ENCODE data around the gene RAB38. TPM values are rescaled to one million over a fixed set of nuclear protein-coding genes. Genes with fewer than 3 reads are reported as not detected.

RAB38 gene
- total RNA-seq, 2 experiments from 2014 or later, result 2.9 to 3.1 TPM

DNA sequence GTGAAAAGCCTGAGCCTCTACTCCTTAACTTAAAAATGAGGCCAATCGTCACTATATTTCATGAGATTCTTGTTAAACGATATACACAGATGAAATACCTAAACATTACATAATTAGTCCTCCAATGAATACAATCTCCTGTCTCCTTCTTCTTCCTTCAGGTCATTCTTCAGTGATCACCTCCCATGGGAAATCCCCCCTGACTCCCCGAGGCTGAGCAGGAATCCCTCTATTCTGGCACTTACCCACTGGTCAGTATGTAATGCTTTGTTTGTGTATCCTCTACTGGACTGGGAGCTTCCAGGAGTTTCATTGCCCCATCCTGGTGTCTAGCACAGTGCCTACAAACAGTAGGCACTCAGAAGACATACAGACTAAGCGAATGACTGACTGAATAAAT, 52.3 kb downstream of the RAB38 start:
- POLR2A ChIA-PET, result no interaction called here

DNA sequence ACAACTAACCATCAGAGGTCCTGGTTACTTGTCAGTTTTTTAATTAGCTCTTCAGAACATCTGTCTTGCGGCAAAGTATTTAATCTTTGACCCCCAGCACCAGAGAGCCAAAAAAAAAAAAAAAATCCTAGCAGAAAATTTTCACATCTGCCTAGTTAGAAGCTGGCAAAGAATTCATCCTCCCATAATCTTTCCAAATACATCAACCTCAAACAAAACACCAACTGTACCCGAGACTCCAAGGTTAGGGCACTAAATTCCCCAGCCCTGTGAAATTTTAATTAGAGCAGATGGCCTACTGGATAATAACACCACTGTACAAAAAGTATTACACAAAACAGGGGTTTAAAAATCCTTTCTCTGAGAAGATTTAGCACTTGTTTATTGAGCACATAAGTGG, 55.7 kb downstream of the RAB38 start:
- H3K27ac Mint-ChIP-seq, result no peak overlapping the region
- H3K36me3 Mint-ChIP-seq (ENCODE audit: low read depth), result no peaks in the 10 kb centered on the region
- ChIA-PET POLR2A (no interaction called here), CTCF (no interaction called here)
- intact Hi-C loops (cut with DNase I, micrococcal nuclease), result no loop called here
- no peaks in the 10 kb centered on the region for H3K27me3 Mint-ChIP-seq
- no peak for ATAC-seq
- no peak overlapping the region for H3K4me3 Mint-ChIP-seq
- H3K9me3 Mint-ChIP-seq (ENCODE audit: low read depth), result no peaks in the 10 kb centered on the region
- no peak for DNase-seq
- H3K4me1 Mint-ChIP-seq, result no peaks in the 10 kb centered on the region

More for the DNA sequence above, 52.3 kb downstream of the RAB38 start:
- DNase-seq (no peak), ATAC-seq (no peak)
- Mint-ChIP-seq H3K9me3 (ENCODE audit: low read depth) (no peaks in the 10 kb centered on the region), H3K4me1 (no peaks in the 10 kb centered on the region), H3K36me3 (ENCODE audit: low read depth) (no peaks in the 10 kb centered on the region), H3K4me3 (no peak overlapping the region), H3K27ac (no peak overlapping the region), H3K27me3 (peaks cover 4% of the 10 kb centered on the region)
- CTCF ChIA-PET, result no interaction called here
- intact Hi-C loops (cut with DNase I, micrococcal nuclease), result no loop called here

DNA sequence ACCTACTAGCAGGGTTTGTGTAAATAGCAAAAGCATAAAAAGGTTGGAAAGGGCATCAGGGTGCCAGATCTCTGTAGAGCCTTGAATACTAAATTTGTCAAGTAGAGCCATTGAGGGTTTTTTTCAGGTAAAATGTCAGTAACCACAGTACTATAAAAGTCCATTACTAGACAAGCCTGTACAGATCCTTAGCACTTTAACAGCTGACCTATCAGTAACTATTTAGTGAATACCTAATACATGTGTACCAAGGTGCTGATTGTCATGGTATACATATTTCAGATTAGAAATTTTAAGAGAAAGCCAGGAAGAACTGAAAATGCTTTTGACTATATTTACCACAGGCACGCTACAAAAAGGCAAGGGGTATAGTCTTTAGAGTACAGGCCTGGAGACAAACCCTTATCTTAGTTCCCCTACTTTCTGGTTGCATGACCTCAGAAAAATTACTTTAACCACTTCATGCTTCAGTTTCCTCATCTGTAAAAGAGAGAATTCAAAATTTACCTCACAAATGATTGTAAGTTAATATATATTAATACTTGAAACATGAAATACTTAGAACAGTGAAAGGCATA, 57.9 kb downstream of the RAB38 start:
- Mint-ChIP-seq H3K27me3 (no peaks in the 10 kb centered on the region), H3K36me3 (ENCODE audit: low read depth) (no peaks in the 10 kb centered on the region), H3K9me3 (ENCODE audit: low read depth) (no peaks in the 10 kb centered on the region), H3K27ac (no peak overlapping the region), H3K4me1 (no peaks in the 10 kb centered on the region), H3K4me3 (no peak overlapping the region)
- no peak for ATAC-seq
- CTCF ChIA-PET, result no interaction called here
- intact Hi-C loops (cut with DNase I, micrococcal nuclease), result no loop called here
- POLR2A ChIA-PET, result no interaction called here
- DNase-seq, result no peak

DNA sequence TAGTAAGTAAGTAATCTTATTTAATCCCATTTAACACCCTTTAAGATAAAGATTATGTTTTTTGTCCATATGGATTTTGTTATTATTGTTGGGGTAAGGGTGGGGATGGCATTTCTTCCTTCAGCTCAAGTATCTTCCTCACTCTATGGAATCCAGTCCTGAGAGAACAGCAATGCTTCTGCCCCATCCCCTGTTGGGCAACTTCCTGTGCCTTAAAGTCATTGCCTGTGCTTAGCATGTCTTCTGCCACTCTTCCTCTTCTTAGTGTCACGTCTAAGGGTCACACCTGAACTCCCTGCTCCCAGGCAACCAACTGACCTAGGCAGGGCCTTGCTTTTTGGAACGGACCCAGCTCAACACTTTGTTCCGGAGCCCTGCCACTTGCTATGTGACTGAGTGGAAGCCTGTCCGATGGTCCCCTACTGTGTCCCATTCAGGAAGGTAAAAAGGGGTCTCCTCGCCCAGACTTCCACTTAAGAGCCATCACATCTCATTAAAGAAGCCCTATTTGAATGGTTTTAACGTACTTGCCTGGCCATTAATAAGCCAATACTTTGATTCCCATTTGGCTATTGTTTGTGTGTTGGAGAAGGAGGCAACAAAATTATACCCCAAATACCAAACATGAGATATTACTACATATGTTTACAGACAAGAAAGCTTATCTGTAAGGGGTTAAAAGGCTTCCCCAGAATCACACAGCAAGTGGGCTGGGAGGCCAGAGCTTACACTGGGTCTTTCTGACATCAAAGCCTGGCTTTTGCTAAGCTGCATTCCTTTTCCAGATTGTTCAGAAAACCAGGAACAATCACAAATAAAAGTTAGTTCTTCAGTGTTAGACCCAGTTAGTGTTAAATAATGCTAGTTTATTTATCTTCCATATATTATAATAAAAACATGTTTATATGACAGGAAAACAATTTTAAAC, 59.2 kb downstream of the RAB38 start:
- H3K9me3 Mint-ChIP-seq (ENCODE audit: low read depth), result no peaks in the 10 kb centered on the region
- no peaks in the 10 kb centered on the region for H3K4me1 Mint-ChIP-seq
- intact Hi-C loops (cut with DNase I, micrococcal nuclease), result no loop called here
- no peak overlapping the region for H3K27ac Mint-ChIP-seq
- H3K27me3 Mint-ChIP-seq, result no peaks in the 10 kb centered on the region
- H3K4me3 Mint-ChIP-seq, result no peak overlapping the region
- no peak for ATAC-seq
- ChIA-PET CTCF (interaction anchor here (0.6 kb wide), 1 partner anchor 13 kb away, joined by 3 read pairs; no protein-coding TSS in a partner anchor), POLR2A (no interaction called here)
- DNase-seq, result no peak
- H3K36me3 Mint-ChIP-seq (ENCODE audit: low read depth), result no peaks in the 10 kb centered on the region

DNA sequence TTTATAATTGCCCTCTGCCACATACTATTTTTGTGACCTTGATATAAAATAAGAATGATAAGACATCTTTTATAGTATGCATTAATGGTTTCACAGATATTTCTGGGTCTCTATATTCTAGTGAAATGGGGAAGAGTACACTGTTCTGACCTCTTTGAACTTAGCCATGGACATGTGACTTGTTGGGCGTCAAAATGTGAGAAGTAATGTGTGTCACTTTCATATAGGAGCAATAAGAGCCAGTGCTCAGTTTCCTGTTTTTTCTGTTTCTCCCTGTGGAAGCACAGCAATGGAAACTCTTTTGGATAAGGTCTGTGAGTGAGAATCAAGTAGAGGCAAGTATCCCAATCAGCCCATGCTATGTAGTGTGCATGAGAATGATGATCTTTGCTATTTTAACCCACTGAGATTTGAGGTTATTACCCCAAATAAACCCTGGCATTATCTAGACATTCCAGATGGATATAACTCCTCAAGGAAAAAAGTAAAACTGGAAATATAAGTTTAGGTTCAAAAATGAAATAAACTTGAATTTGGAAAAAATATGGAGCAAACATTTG, 60.7 kb downstream of the RAB38 start:
- POLR2A ChIA-PET, result no interaction called here
- H3K9me3 Mint-ChIP-seq (ENCODE audit: low read depth), result no peaks in the 10 kb centered on the region
- no peak for ATAC-seq
- CTCF ChIA-PET, result interaction anchor here (1.3 kb wide), 1 partner anchor 367 kb away, joined by 3 read pairs; no protein-coding TSS in a partner anchor
- no peak overlapping the region for H3K4me3 Mint-ChIP-seq
- no peak overlapping the region for H3K27ac Mint-ChIP-seq
- H3K36me3 Mint-ChIP-seq (ENCODE audit: low read depth), result no peaks in the 10 kb centered on the region
- H3K27me3 Mint-ChIP-seq, result no peaks in the 10 kb centered on the region
- intact Hi-C loops (cut with DNase I, micrococcal nuclease), result no loop called here
- no peak for DNase-seq
- no peaks in the 10 kb centered on the region for H3K4me1 Mint-ChIP-seq

DNA sequence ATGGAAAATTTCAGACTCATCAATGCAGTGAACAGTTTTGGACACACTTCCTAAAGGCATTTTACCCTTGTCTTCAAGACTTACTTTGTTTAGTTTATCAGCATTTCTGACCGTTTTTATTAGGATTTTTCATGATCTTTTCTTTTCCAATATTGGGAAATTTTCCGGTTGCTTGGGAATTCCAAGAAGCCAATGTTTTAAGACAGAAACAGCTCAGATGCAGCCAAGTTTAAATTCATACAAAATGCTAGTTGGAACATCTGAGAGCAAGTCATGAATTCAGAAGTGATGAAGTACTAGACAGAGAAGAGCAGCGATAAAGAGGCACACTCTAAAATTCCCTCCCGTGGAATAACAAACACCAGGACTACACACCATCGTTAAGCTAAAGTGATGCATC, 68.6 kb downstream of the RAB38 start:
- Mint-ChIP-seq H3K4me3 (no peak overlapping the region), H3K27me3 (no peaks in the 10 kb centered on the region), H3K9me3 (ENCODE audit: low read depth) (no peaks in the 10 kb centered on the region), H3K27ac (no peak overlapping the region), H3K36me3 (ENCODE audit: low read depth) (no peaks in the 10 kb centered on the region), H3K4me1 (no peaks in the 10 kb centered on the region)
- CTCF ChIA-PET, result interaction anchor here (1.1 kb wide), 1 partner anchor 91 kb away, joined by 3 read pairs; no protein-coding TSS in a partner anchor
- POLR2A ChIA-PET, result no interaction called here
- intact Hi-C loops (cut with DNase I, micrococcal nuclease), result no loop called here
- DNase-seq, result no peak
- ATAC-seq, result no peak

DNA sequence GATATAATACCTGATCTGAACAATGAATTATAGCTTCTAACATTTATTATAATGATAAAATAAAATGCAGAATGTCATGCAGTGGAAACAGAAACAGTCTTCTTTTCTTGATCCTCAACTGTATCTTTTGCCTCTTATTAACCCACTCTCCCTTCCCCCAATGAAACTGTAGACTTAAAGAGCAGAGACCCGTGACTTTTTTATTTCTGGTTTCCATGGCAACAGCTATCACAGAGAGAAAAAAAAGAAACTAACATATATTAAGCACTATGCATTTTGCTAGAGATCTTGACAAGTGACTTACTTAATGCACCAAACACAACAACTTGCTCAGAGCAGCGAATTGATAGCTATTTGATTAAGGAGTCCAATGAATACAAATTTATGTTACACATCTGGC, 69.3 kb downstream of the RAB38 start:
- Mint-ChIP-seq H3K4me3 (no peak overlapping the region), H3K9me3 (ENCODE audit: low read depth) (no peaks in the 10 kb centered on the region), H3K4me1 (no peaks in the 10 kb centered on the region), H3K36me3 (ENCODE audit: low read depth) (no peaks in the 10 kb centered on the region), H3K27ac (no peak overlapping the region), H3K27me3 (peaks cover under 1% of the 10 kb centered on the region)
- ChIA-PET CTCF (interaction anchor here (0.7 to 1.1 kb wide), 2 partner anchors 90 to 249 kb away, joined by 3 read pairs; no protein-coding TSS in a partner anchor), POLR2A (no interaction called here)
- DNase-seq (no peak), ATAC-seq (no peak)
- intact Hi-C loops (cut with DNase I, micrococcal nuclease), result no loop called here

DNA sequence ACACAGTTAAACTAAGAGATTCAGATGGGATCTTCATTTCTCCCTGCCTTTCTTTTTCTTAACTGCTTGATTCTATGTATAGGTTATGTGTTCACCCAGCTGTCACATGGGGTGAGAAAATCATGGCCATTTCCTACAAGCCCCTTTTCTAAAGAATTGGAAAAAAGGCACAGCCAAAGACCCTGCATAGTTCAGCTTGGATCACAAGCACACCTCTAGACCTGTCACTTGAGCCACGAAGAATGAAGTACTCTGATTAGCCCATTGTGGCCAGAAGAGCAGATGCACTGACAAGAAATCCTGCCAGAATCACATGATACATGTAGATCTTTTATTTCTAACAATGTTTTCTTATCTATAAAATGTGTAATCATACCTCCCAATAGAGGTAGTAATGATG, 69.7 kb downstream of the RAB38 start:
- Mint-ChIP-seq H3K9me3 (ENCODE audit: low read depth) (no peaks in the 10 kb centered on the region), H3K4me1 (no peaks in the 10 kb centered on the region), H3K27ac (no peak overlapping the region), H3K27me3 (peaks cover 2% of the 10 kb centered on the region), H3K36me3 (ENCODE audit: low read depth) (no peaks in the 10 kb centered on the region), H3K4me3 (no peak overlapping the region)
- POLR2A ChIA-PET, result no interaction called here
- DNase-seq, result no peak
- intact Hi-C loops (cut with DNase I, micrococcal nuclease), result no loop called here
- CTCF ChIA-PET, result interaction anchor here (0.7 to 1.1 kb wide), 2 partner anchors 90 to 250 kb away, joined by 3 read pairs; no protein-coding TSS in a partner anchor
- no peak for ATAC-seq

DNA sequence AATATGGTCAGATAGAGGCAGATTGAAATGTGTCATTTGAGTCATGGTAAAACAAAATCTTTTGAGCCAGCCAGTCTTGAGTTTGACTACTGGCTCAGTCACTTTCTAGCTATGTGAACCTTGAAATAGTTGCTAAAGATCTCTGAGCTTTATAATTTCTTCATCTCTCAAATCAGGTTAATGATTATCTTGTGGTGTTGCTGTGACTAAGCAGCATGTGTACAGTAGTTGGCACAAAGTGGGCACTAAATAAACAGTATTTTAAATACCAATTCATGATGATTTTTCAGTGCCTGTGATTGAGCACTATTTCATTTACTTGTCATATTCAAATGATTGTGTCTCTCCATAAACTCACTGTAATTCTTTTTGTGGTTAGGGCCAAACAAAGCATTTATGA, 70.8 kb downstream of the RAB38 start:
- H3K9me3 Mint-ChIP-seq (ENCODE audit: low read depth), result no peaks in the 10 kb centered on the region
- ATAC-seq, result no peak
- no peak overlapping the region for H3K27ac Mint-ChIP-seq
- H3K4me3 Mint-ChIP-seq, result no peak overlapping the region
- no peaks in the 10 kb centered on the region for H3K4me1 Mint-ChIP-seq
- ChIA-PET POLR2A (no interaction called here), CTCF (interaction anchor here (0.8 to 1.3 kb wide), 2 partner anchors 448 to 473 kb away, joined by 4 read pairs; no protein-coding TSS in a partner anchor)
- intact Hi-C loops (cut with DNase I, micrococcal nuclease), result loop anchor here in 1 of 2 experiments (5.0 kb wide), 1 partner anchor 178 kb away; no protein-coding TSS in a partner anchor
- H3K36me3 Mint-ChIP-seq (ENCODE audit: low read depth), result no peaks in the 10 kb centered on the region
- H3K27me3 Mint-ChIP-seq, result peaks cover 2% of the 10 kb centered on the region
- DNase-seq, result no peak

DNA sequence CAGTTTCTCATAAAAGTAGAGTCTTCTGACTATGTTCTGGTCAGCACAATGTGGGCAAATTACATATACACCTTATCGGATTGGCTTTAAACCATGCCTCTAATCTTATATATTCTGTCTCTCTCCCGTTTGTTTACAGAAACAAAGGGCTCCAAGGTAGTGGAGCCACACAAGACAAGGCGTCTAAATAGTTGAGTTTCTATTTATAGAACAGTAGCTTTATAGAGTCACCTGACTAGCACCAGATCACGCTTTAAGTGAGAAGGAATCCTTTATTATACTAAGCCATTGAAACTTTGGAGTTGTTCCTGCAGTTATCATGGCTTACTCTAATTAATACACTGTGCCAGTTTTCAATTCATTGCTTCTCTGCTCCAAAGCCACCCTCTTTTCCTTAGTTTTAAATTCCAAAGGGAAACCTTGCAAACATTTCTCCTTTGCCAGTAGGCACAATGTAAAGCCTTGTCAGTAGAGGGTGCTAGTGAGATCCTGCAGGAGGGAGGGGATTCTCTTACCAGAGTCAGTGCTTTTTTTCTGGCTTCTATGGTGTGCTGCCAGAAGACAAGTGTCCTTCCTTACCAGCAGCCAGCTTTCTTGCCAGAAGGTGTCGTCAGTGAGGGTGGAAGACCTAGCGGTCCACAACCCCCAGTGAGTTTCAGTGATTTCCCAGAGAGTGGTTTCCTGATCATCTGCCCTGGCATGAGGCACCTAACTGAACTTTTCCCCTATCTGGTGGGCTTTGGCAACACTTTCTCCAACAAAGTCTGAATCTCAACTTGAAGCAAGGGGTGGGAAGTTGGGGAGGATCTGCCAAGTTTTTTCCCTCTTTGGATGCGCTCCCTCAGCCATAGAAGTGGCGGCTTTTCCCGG, 71.7 kb downstream of the RAB38 start:
- H3K4me3 Mint-ChIP-seq, result no peak overlapping the region
- H3K4me1 Mint-ChIP-seq, result no peaks in the 10 kb centered on the region
- H3K9me3 Mint-ChIP-seq (ENCODE audit: low read depth), result no peaks in the 10 kb centered on the region
- POLR2A ChIA-PET, result no interaction called here
- CTCF ChIA-PET, result interaction anchor here (0.8 to 1.3 kb wide), 3 partner anchors 12 to 473 kb away, joined by 3 to 4 read pairs (median 4); no protein-coding TSS in a partner anchor
- ATAC-seq (peak; percentile 81), DNase-seq (peak; percentile 51)
- no peak overlapping the region for H3K27ac Mint-ChIP-seq
- no peaks in the 10 kb centered on the region for H3K36me3 Mint-ChIP-seq (ENCODE audit: low read depth)
- intact Hi-C loops (cut with DNase I, micrococcal nuclease), result loop anchor here (1.0 to 5.0 kb wide), 2 partner anchors 179 to 441 kb away; no protein-coding TSS in a partner anchor
- H3K27me3 Mint-ChIP-seq, result peaks cover 2% of the 10 kb centered on the region

DNA sequence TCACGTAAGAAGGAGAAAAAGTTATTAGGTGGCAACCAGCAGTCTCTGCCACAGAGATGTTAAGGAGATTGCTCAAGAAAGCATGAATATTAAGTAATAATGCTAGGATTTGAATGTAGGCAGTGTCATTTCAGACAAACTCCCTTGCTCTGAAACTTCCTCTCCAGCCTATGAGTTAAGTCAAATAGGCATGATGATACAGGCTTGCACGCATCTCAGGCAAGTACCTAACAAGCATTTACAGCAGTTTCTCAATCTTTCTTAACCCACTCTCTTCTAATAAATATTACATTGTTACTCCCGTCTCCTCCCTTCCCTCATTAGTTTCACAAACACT, 72.7 kb downstream of the RAB38 start:
- ChIA-PET POLR2A (no interaction called here), CTCF (interaction anchor here (0.7 to 2.2 kb wide), 2 partner anchors 130 to 450 kb away, joined by 3 to 10 read pairs; no protein-coding TSS in a partner anchor)
- Mint-ChIP-seq H3K4me3 (no peak overlapping the region), H3K36me3 (ENCODE audit: low read depth) (no peaks in the 10 kb centered on the region), H3K27me3 (peaks cover 2% of the 10 kb centered on the region), H3K4me1 (no peaks in the 10 kb centered on the region), H3K27ac (no peak overlapping the region), H3K9me3 (ENCODE audit: low read depth) (no peaks in the 10 kb centered on the region)
- intact Hi-C loops (cut with DNase I, micrococcal nuclease), result loop anchor here in 1 of 2 experiments (5.0 kb wide), 1 partner anchor 180 kb away; no protein-coding TSS in a partner anchor
- DNase-seq, result no peak
- ATAC-seq, result no peak

Measured in activated CD4-positive, alpha-beta T cell treated with anti-CD3 and anti-CD28 coated beads for 36 hours (primary cell).